Measurements from ENCODE around the gene PKD1L1. TPM values are rescaled to one million over a fixed set of nuclear protein-coding genes. Genes with fewer than 3 reads are reported as not detected.

Gene PKD1L1
- polyA plus RNA-seq, 1 donor (not counting 4 experiments of a cell fraction or from before 2014, with no cell fraction given), result 0.04 TPM

DNA sequence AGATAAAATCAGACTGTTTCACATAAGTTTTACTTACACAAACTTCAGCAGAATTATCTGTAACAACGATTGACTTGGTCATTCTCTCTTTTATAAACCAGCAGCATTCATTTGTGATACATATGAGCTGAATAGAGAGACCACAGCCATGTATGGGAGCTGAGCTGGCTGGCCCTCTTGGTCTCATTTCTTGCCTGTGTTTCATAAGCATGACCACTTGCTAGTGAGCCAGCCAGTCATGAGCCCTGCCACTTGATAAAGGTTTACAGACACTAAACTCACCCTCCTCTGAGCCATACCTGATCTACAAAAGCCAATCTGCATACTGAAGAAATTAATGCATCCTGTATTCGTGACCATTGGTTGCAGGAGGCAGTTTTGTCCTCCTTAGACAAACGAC, 82.1 kb downstream of the PKD1L1 start:
- no peak for FAIRE-seq
- Histone ChIP-seq H3K9ac (ENCODE audit: control insufficient read depth, extremely low read depth, insufficient read depth, low read length) (no peak overlapping the region), H3K9me1 (ENCODE audit: control insufficient read depth, extremely low read depth, insufficient read depth, low read length) (no peaks in the 10 kb centered on the region), H3K4me1 (ENCODE audit: control insufficient read depth, extremely low read depth, insufficient read depth, low read length) (no peaks in the 10 kb centered on the region), H3K4me2 (ENCODE audit: control insufficient read depth, extremely low read depth, insufficient read depth, low read depth, low read length) (no peak overlapping the region), H3K9me3 (ENCODE audit: control insufficient read depth, low read depth, low read length) (no peaks in the 10 kb centered on the region), H2AFZ (ENCODE audit: control insufficient read depth, low read length) (no peak overlapping the region), H3K4me3 (ENCODE audit: control insufficient read depth in 2 of 3, extremely low read depth in 1 of 3, insufficient read depth in 2 of 3, low read depth in 1 of 3, low read length in 3 of 3) (no peak overlapping the region), H4K20me1 (ENCODE audit: control insufficient read depth, extremely low read depth, insufficient read depth, low read length) (no peaks in the 10 kb centered on the region), H3K79me2 (ENCODE audit: control insufficient read depth, insufficient read depth, low read length) (no peaks in the 10 kb centered on the region), H3K27me3 (ENCODE audit: control insufficient read depth, extremely low read depth, insufficient read depth, low read length) (no peaks in the 10 kb centered on the region), H3K36me3 (ENCODE audit: control insufficient read depth in 2 of 2, extremely low read depth in 1 of 2, insufficient read depth in 2 of 2, low read length in 2 of 2) (no peaks in the 10 kb centered on the region), H3K27ac (ENCODE audit: control insufficient read depth, insufficient read depth, low read length) (no peak overlapping the region)
- no peak for TF ChIP-seq EZH2 (IDR thresholded peaks at IDR 0.05; ENCODE audit: low read length)
- TF ChIP-seq, protein P1, sequence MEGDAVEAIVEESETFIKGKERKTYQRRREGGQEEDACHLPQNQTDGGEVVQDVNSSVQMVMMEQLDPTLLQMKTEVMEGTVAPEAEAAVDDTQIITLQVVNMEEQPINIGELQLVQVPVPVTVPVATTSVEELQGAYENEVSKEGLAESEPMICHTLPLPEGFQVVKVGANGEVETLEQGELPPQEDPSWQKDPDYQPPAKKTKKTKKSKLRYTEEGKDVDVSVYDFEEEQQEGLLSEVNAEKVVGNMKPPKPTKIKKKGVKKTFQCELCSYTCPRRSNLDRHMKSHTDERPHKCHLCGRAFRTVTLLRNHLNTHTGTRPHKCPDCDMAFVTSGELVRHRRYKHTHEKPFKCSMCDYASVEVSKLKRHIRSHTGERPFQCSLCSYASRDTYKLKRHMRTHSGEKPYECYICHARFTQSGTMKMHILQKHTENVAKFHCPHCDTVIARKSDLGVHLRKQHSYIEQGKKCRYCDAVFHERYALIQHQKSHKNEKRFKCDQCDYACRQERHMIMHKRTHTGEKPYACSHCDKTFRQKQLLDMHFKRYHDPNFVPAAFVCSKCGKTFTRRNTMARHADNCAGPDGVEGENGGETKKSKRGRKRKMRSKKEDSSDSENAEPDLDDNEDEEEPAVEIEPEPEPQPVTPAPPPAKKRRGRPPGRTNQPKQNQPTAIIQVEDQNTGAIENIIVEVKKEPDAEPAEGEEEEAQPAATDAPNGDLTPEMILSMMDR (optimal IDR thresholded peaks at IDR 0.05 in 1 of 3, IDR thresholded peaks at IDR 0.05 in 1 of 3, conservative IDR thresholded peaks at IDR 0.05 in 1 of 3; ENCODE audit: extremely low read depth in 1 of 3, insufficient read depth in 2 of 3, low read length in 3 of 3), result no peak
- DNase-seq (ENCODE audit: low read depth, low spot score), result no peak
- dilution Hi-C loops (cut with MboI; ENCODE audit: extremely low pct_ligation_motif_present, low sequenced_read_pairs), result no loop called here

DNA sequence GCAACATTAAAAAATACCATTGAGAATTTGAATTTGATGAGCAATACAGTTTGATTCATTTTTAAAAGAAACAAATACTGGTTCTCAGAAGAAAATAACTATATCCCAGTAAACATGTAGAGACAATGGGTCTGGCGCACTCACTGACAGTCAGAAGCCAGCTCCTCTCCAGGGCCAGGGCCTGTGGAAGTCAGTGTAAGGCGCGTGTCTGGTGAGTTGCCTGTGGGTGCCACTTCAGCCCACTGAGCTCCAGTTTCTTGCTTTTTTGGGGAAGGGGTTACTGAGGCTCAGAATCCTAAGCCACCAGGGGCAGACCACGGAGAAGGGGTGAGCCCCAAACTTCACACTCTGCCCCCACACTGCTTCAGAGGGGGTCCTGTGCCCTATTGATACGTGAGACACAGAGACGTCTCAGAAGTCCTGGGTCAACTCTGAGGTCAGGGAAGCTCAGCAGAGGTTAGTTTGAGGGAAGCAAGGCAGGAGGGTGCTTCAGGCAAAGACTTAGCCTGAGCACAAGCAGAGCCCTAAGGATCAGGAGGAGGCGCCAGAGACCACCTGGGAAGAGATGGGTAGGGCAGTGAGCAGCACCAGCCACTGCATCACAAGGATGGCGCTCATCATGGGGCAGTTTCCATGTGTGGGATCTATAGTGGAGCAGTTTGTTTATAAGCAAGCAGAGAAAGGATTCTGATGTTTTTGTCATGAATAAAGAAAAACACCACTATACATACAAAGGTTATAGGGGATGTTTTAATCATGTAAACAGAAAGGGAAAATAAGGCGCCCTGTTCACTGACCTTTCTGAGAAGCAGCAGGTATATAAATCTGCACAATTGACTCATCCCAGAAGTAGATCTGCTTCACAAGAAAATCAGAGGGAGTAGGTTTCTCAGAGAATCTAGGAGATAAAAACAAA, 95.7 kb downstream of the PKD1L1 start:
- no peak overlapping the region for H3K4me3 ChIP-seq (ENCODE audit: control insufficient read depth in 2 of 3, extremely low read depth in 1 of 3, insufficient read depth in 2 of 3, low read depth in 1 of 3, low read length in 3 of 3)
- H3K9me3 ChIP-seq (ENCODE audit: control insufficient read depth, low read depth, low read length), result no peaks in the 10 kb centered on the region
- H3K27me3 ChIP-seq (ENCODE audit: control insufficient read depth, extremely low read depth, insufficient read depth, low read length), result no peaks in the 10 kb centered on the region
- no peak overlapping the region for H3K9ac ChIP-seq (ENCODE audit: control insufficient read depth, extremely low read depth, insufficient read depth, low read length)
- no peaks in the 10 kb centered on the region for H3K36me3 ChIP-seq (ENCODE audit: control insufficient read depth in 2 of 2, extremely low read depth in 1 of 2, insufficient read depth in 2 of 2, low read length in 2 of 2)
- no peak for TF ChIP-seq EZH2 (IDR thresholded peaks at IDR 0.05; ENCODE audit: low read length)
- TF ChIP-seq, protein P1 (optimal IDR thresholded peaks at IDR 0.05 in 1 of 3, IDR thresholded peaks at IDR 0.05 in 1 of 3, conservative IDR thresholded peaks at IDR 0.05 in 1 of 3; ENCODE audit: extremely low read depth in 1 of 3, insufficient read depth in 2 of 3, low read length in 3 of 3), result peak; percentile 3 to 59 (median 17)
- H3K9me1 ChIP-seq (ENCODE audit: control insufficient read depth, extremely low read depth, insufficient read depth, low read length), result no peaks in the 10 kb centered on the region
- H4K20me1 ChIP-seq (ENCODE audit: control insufficient read depth, extremely low read depth, insufficient read depth, low read length), result no peaks in the 10 kb centered on the region
- H3K4me2 ChIP-seq (ENCODE audit: control insufficient read depth, extremely low read depth, insufficient read depth, low read depth, low read length), result no peak overlapping the region
- H2AFZ ChIP-seq (ENCODE audit: control insufficient read depth, low read length), result no peak overlapping the region
- no peaks in the 10 kb centered on the region for H3K79me2 ChIP-seq (ENCODE audit: control insufficient read depth, insufficient read depth, low read length)
- H3K4me1 ChIP-seq (ENCODE audit: control insufficient read depth, extremely low read depth, insufficient read depth, low read length), result no peaks in the 10 kb centered on the region
- DNase-seq (ENCODE audit: low read depth, low spot score), result no peak
- no peak overlapping the region for H3K27ac ChIP-seq (ENCODE audit: control insufficient read depth, insufficient read depth, low read length)
- dilution Hi-C loops (cut with MboI; ENCODE audit: extremely low pct_ligation_motif_present, low sequenced_read_pairs), result no loop called here
- FAIRE-seq, result no peak
